Uterus (tissue), 2 donors: ENCODE measurements around the gene NELL2.

Experiments
- CTCF ChIP-seq, 4 experiments: fragments of 200-600 bp in 2 of 4; fragments of 450-650 bp in 2 of 4; sonication (generic) in 2 of 4; IDR thresholded peaks; one replicate each; pipeline ENCODE4 v1.5.1; 2016 to 2019; ENCODE audit warnings: antibody characterized with exemption in 4 of 4, mild to moderate bottlenecking in 2 of 4, moderate library complexity in 1 of 4
- POLR2A ChIP-seq, 2 donors: fragments of 450-650 bp; IDR thresholded peaks; one replicate each; pipeline ENCODE4 v1.6.1; 2016; ENCODE audit warnings: antibody characterized with exemption in 2 of 2, mild to moderate bottlenecking in 1 of 2, moderate library complexity in 1 of 2

DNA sequence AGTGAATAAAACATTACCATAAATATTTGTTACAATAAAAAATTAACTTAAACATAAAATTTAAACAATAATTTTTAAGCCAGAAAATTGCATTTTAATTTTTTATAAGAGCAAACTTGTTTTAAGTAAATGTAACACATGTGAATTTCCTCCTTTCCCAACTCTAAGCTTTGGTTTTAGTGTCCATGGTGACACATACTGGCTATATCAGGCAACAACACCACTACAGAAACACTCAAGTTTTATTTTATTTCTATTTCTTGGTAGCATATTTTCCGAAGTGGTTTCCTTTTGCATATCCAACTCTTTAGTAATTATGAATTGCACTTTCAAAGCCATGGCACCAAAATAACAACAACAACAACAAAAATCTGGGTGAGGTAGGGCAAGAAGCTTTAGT is 2.2 kb downstream of the NELL2 start:
- TF ChIP-seq CTCF (IDR thresholded peaks at IDR 0.05) (no peak), POLR2A (IDR thresholded peaks at IDR 0.05) (no peak)
